Choroid plexus epithelial cell (primary cell): ENCODE measurements around the gene TOR1A.
A peak's percentile ranks its signal among the peaks of the same experiment; 100 is the strongest.

Experiments
- DNase-seq: peaks from one replicate; pipeline ENCODE4 v3.0.0-alpha.2; 2010; ENCODE audit warnings: low read depth
- H3K4me3 ChIP-seq: 2 replicates; pipeline ENCODE4 v1.5.1; 2011; ENCODE audit warnings: low read depth, mild to moderate bottlenecking, control low read depth, low read length, moderate library complexity
- CTCF ChIP-seq: conservative IDR thresholded peaks from 2 replicates; pipeline ENCODE4 v1.5.1; 2011; ENCODE audit warnings: low read depth, mild to moderate bottlenecking, control low read depth, inconsistent platforms, low read length, moderate library complexity

The TOR1A gene

GRCh38 chr9:129810116-129810515 is 13.8 kb downstream of the TOR1A start:
- TF ChIP-seq CTCF, result no peak
- no peak overlapping the region for H3K4me3 ChIP-seq
- DNase-seq, result no peak

GRCh38 chr9:129809346-129809745 is 14.6 kb downstream of the TOR1A start:
- no peak overlapping the region for H3K4me3 ChIP-seq
- DNase-seq, result no peak
- no peak for TF ChIP-seq CTCF

- DNase-seq, result no peak
- no peak overlapping the region for H3K4me3 ChIP-seq
These were observed 17.9 kb downstream of the TOR1A start for GRCh38 chr9:129806061-129806460.

GRCh38 chr9:129803676-129804060 is 20.3 kb downstream of the TOR1A start:
- peak; percentile 23 for DNase-seq
- no peak for TF ChIP-seq CTCF
- peak overlapping the region; percentile 74 for H3K4me3 ChIP-seq

More at GRCh38 chr9:129806061-129806460, 17.9 kb downstream of the TOR1A start:
- TF ChIP-seq CTCF, result no peak

- no peak for TF ChIP-seq CTCF
- peak; percentile 94 for DNase-seq
These were observed 20.9 kb downstream of the TOR1A start, which contains the start of gene TOR1B for GRCh38 chr9:129802833-129803675. Gene TOR1B (plus strand): TSS chr9:129803184. CDS start chr9:129803213, 29 bp downstream.

GRCh38 chr9:129801504-129801903 is 22.4 kb downstream of the TOR1A start:
- no peak for DNase-seq

More at GRCh38 chr9:129802833-129803675, 20.9 kb downstream of the TOR1A start, which contains the start of gene TOR1B:
- peak within 1 kb of the TSS; percentile 74 for H3K4me3 ChIP-seq

More at GRCh38 chr9:129801504-129801903, 22.4 kb downstream of the TOR1A start:
- no peak overlapping the region for H3K4me3 ChIP-seq
- TF ChIP-seq CTCF, result no peak
